ENCODE results near the gene SCARB1.
A peak's percentile ranks its signal among the peaks of the same experiment; 100 is the strongest.

SCARB1 gene

GRCh38 chr12:124754949-124755800 lies 108.5 kb downstream of the SCARB1 start:
- H3K4me3 ChIP-seq (ENCODE audit: low read length): no peak overlapping the region
- H3K18ac ChIP-seq (ENCODE audit: low read length): no peak overlapping the region
- H3K9ac ChIP-seq (ENCODE audit: low read length): no peak overlapping the region
- no peak overlapping the region for H3K4me2 ChIP-seq (ENCODE audit: low read length)
- H2BK120ac ChIP-seq (ENCODE audit: low read depth, low read length): no peak overlapping the region
- no peaks in the 10 kb centered on the region for H3K36me3 ChIP-seq (ENCODE audit: control insufficient read depth, insufficient read depth, low read length)
- no peak overlapping the region for H3K27ac ChIP-seq (ENCODE audit: low read depth, low read length)
- no peaks in the 10 kb centered on the region for H3K27me3 ChIP-seq (ENCODE audit: insufficient read depth, low read length, poor library complexity)
- no peak overlapping the region for H3K23ac ChIP-seq (ENCODE audit: low read length)
- no peak overlapping the region for H4K5ac ChIP-seq (ENCODE audit: low read length)
- no peaks in the 10 kb centered on the region for H3K79me1 ChIP-seq (ENCODE audit: low read length)
- H2AK5ac ChIP-seq (ENCODE audit: low read length): no peak overlapping the region
- no peak overlapping the region for H3K4ac ChIP-seq (ENCODE audit: low read depth, low read length)
- peak; percentile 53 for DNase-seq
- peaks cover 9% of the 10 kb centered on the region for H3K4me1 ChIP-seq (ENCODE audit: control insufficient read depth, low read depth, low read length)
- no CpG with 5 or more reads among the region's 20 CpGs for WGBS (ENCODE audit: extremely low coverage, insufficient coverage, low lambda C conversion rate)
- no peaks in the 10 kb centered on the region for H3K79me2 ChIP-seq (ENCODE audit: control insufficient read depth, insufficient read depth, low read length)
- H4K8ac ChIP-seq (ENCODE audit: low read depth, low read length): no peak overlapping the region
- H2BK5ac ChIP-seq (ENCODE audit: low read length): no peak overlapping the region
- no peak overlapping the region for H2BK15ac ChIP-seq (replicated peaks; ENCODE audit: low read depth)
- peak overlapping the region; percentile 19 for H3K56ac ChIP-seq (ENCODE audit: low read length)

DNA sequence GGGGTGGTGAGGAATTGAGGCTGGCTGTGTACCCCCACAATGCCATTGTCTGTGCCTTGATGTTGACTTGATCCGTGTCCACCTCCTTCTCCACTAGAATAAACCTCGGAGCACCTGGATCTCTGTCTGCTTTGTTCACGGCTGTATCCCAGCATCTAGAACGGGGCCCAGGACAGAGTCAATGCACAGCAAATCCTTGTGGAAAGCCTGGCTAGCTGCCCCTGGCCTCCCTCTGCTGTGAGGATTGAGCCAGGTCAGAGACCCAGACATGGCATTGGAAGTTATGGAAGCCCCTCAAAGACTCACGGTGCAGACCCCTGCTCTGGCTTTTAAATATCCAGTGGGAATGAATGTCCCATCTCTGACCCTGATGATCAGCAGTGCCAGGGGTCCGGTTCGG lies 109.2 kb downstream of the SCARB1 start:
- Histone ChIP-seq H3K4me3 (ENCODE audit: low read length) (no peak overlapping the region), H3K27me3 (ENCODE audit: insufficient read depth, low read length, poor library complexity) (no peaks in the 10 kb centered on the region), H3K79me2 (ENCODE audit: control insufficient read depth, insufficient read depth, low read length) (no peaks in the 10 kb centered on the region), H3K4me2 (ENCODE audit: low read length) (no peak overlapping the region), H4K8ac (ENCODE audit: low read depth, low read length) (no peak overlapping the region), H2BK15ac (replicated peaks; ENCODE audit: low read depth) (no peak overlapping the region), H3K36me3 (ENCODE audit: control insufficient read depth, insufficient read depth, low read length) (no peaks in the 10 kb centered on the region), H4K5ac (ENCODE audit: low read length) (no peak overlapping the region), H3K9ac (ENCODE audit: low read length) (no peak overlapping the region), H2BK5ac (ENCODE audit: low read length) (no peak overlapping the region), H2BK120ac (ENCODE audit: low read depth, low read length) (no peak overlapping the region), H3K18ac (ENCODE audit: low read length) (no peak overlapping the region), H3K79me1 (ENCODE audit: low read length) (no peaks in the 10 kb centered on the region), H3K27ac (ENCODE audit: low read depth, low read length) (no peak overlapping the region), H3K56ac (ENCODE audit: low read length) (no peak overlapping the region), H3K23ac (ENCODE audit: low read length) (no peak overlapping the region), H2AK5ac (ENCODE audit: low read length) (no peak overlapping the region), H3K4me1 (ENCODE audit: control insufficient read depth, low read depth, low read length) (peaks cover 9% of the 10 kb centered on the region), H3K4ac (ENCODE audit: low read depth, low read length) (no peak overlapping the region)
- whole genome bisulfite sequencing (ENCODE audit: extremely low coverage, insufficient coverage, low lambda C conversion rate): no CpG with 5 or more reads among the region's 7 CpGs
- DNase-seq: no peak

- no peak overlapping the region for H3K27ac ChIP-seq (ENCODE audit: low read depth, low read length)
- no peaks in the 10 kb centered on the region for H3K79me2 ChIP-seq (ENCODE audit: control insufficient read depth, insufficient read depth, low read length)
- no peak overlapping the region for H3K9ac ChIP-seq (ENCODE audit: low read length)
- H3K23ac ChIP-seq (ENCODE audit: low read length): no peak overlapping the region
- no peak overlapping the region for H2BK15ac ChIP-seq (replicated peaks; ENCODE audit: low read depth)
- H3K4ac ChIP-seq (ENCODE audit: low read depth, low read length): no peak overlapping the region
- no peak overlapping the region for H2BK120ac ChIP-seq (ENCODE audit: low read depth, low read length)
- WGBS (ENCODE audit: extremely low coverage, insufficient coverage, low lambda C conversion rate): no CpG with 5 or more reads among the region's 4 CpGs
- no peak overlapping the region for H4K5ac ChIP-seq (ENCODE audit: low read length)
- H2AK5ac ChIP-seq (ENCODE audit: low read length): no peak overlapping the region
- H3K27me3 ChIP-seq (ENCODE audit: insufficient read depth, low read length, poor library complexity): no peaks in the 10 kb centered on the region
- no peak overlapping the region for H3K4me2 ChIP-seq (ENCODE audit: low read length)
- H3K4me3 ChIP-seq (ENCODE audit: low read length): no peak overlapping the region
- no peaks in the 10 kb centered on the region for H3K36me3 ChIP-seq (ENCODE audit: control insufficient read depth, insufficient read depth, low read length)
- peaks cover 5% of the 10 kb centered on the region for H3K4me1 ChIP-seq (ENCODE audit: control insufficient read depth, low read depth, low read length)
- H4K8ac ChIP-seq (ENCODE audit: low read depth, low read length): no peak overlapping the region
- H3K56ac ChIP-seq (ENCODE audit: low read length): no peak overlapping the region
- no peaks in the 10 kb centered on the region for H3K79me1 ChIP-seq (ENCODE audit: low read length)
- no peak overlapping the region for H2BK5ac ChIP-seq (ENCODE audit: low read length)
- no peak overlapping the region for H3K18ac ChIP-seq (ENCODE audit: low read length)
- DNase-seq: no peak
Measured at GRCh38 chr12:124753993-124754392, 109.7 kb downstream of the SCARB1 start.

DNA sequence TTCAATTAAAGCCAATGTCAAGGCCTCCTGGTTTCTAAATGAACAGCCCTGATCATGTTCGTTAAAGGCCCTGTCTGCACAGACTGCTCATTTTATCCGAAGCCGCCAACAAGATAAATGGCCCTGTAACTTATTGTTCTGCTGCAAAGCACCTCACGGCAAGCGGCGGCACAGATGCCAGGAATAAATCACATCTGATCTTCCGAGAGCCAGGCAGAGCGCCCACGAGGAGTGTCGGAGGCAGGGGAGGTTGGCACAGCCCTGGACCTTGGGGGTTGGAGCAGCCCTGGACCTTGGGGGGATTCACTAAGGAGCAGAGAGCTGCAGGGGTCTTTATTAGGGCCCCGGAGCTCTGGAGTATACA lies 110.5 kb downstream of the SCARB1 start:
- Histone ChIP-seq H3K4me1 (ENCODE audit: control insufficient read depth, low read depth, low read length) (no peaks in the 10 kb centered on the region), H3K27me3 (ENCODE audit: insufficient read depth, low read length, poor library complexity) (no peaks in the 10 kb centered on the region), H2BK15ac (replicated peaks; ENCODE audit: low read depth) (no peak overlapping the region), H3K18ac (ENCODE audit: low read length) (no peak overlapping the region), H3K36me3 (ENCODE audit: control insufficient read depth, insufficient read depth, low read length) (no peaks in the 10 kb centered on the region), H3K4ac (ENCODE audit: low read depth, low read length) (no peak overlapping the region), H3K79me2 (ENCODE audit: control insufficient read depth, insufficient read depth, low read length) (no peaks in the 10 kb centered on the region), H3K56ac (ENCODE audit: low read length) (no peak overlapping the region), H4K5ac (ENCODE audit: low read length) (no peak overlapping the region), H4K8ac (ENCODE audit: low read depth, low read length) (no peak overlapping the region), H3K9ac (ENCODE audit: low read length) (no peak overlapping the region), H3K27ac (ENCODE audit: low read depth, low read length) (no peak overlapping the region), H3K23ac (ENCODE audit: low read length) (no peak overlapping the region), H2BK120ac (ENCODE audit: low read depth, low read length) (no peak overlapping the region), H2BK5ac (ENCODE audit: low read length) (no peak overlapping the region), H3K79me1 (ENCODE audit: low read length) (no peaks in the 10 kb centered on the region), H2AK5ac (ENCODE audit: low read length) (no peak overlapping the region), H3K4me3 (ENCODE audit: low read length) (no peak overlapping the region), H3K4me2 (ENCODE audit: low read length) (no peak overlapping the region)
- DNase-seq: no peak
- WGBS (ENCODE audit: extremely low coverage, insufficient coverage, low lambda C conversion rate): no CpG with 5 or more reads among the region's 11 CpGs

DNA sequence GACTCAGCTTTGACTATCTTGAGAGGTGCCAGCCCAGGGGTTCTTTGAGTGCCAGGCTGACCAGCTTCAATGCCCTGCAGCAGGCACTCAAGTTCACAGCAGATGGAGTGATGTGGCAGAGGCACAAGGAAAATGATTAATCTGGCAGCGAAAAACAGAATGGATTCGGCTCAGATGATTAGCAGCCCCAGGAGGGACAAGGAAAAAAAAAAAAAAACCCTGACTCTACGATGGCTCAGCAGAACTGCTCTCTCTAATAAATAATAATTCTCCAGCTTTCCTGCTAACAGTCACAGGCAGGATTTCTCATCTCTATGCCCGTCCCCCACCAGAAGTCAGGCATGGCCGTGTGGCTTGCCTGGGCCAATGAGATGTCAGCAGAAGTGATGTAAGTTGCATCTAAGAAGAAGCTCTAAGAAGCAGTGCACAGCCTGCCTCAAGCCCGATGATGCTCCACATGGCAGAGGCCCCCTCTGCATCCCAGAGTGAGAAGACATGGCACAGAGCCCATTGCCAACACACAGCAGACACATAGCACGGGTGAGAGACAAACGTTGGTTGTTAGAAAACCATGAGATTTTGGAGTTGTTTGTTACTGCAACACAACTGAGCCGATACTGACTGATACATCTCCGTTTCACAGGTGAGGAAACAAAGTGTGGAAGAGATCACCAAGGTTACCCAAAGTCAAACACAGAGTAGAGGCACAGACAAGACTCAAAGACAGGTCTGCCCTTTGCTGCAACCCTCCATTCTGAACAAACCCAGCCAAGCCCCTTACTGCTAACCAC lies 111.0 kb downstream of the SCARB1 start:
- no peaks in the 10 kb centered on the region for H3K27me3 ChIP-seq (ENCODE audit: insufficient read depth, low read length, poor library complexity)
- no peak overlapping the region for H3K4me2 ChIP-seq (ENCODE audit: low read length)
- H4K5ac ChIP-seq (ENCODE audit: low read length): no peak overlapping the region
- H3K4me3 ChIP-seq (ENCODE audit: low read length): no peak overlapping the region
- no peaks in the 10 kb centered on the region for H3K79me2 ChIP-seq (ENCODE audit: control insufficient read depth, insufficient read depth, low read length)
- no peak overlapping the region for H3K56ac ChIP-seq (ENCODE audit: low read length)
- H3K23ac ChIP-seq (ENCODE audit: low read length): no peak overlapping the region
- no peak overlapping the region for H4K8ac ChIP-seq (ENCODE audit: low read depth, low read length)
- H3K79me1 ChIP-seq (ENCODE audit: low read length): no peaks in the 10 kb centered on the region
- WGBS (ENCODE audit: extremely low coverage, insufficient coverage, low lambda C conversion rate): no CpG with 5 or more reads among the region's 10 CpGs
- H2BK5ac ChIP-seq (ENCODE audit: low read length): no peak overlapping the region
- H3K4ac ChIP-seq (ENCODE audit: low read depth, low read length): no peak overlapping the region
- no peak overlapping the region for H3K27ac ChIP-seq (ENCODE audit: low read depth, low read length)
- H3K9ac ChIP-seq (ENCODE audit: low read length): no peak overlapping the region
- H2AK5ac ChIP-seq (ENCODE audit: low read length): no peak overlapping the region
- H3K36me3 ChIP-seq (ENCODE audit: control insufficient read depth, insufficient read depth, low read length): no peaks in the 10 kb centered on the region
- no peak overlapping the region for H2BK15ac ChIP-seq (replicated peaks; ENCODE audit: low read depth)
- DNase-seq: no peak
- no peak overlapping the region for H2BK120ac ChIP-seq (ENCODE audit: low read depth, low read length)
- H3K4me1 ChIP-seq (ENCODE audit: control insufficient read depth, low read depth, low read length): no peaks in the 10 kb centered on the region
- no peak overlapping the region for H3K18ac ChIP-seq (ENCODE audit: low read length)

Measured in mesendoderm (in vitro differentiated cells).